Trophoblast cell (in vitro differentiated cells and primary cell): ENCODE measurements around the gene CYTH1.

Experiments used
- DNase-seq, 2 donors: peaks; one replicate each; pipeline ENCODE4 v3.0.0-alpha.2; 2016
- H2AFZ ChIP-seq: 2 replicates; pipeline ENCODE4 v1.6.1; 2013; ENCODE audit warnings: low read length, moderate library complexity, mild to moderate bottlenecking; ENCODE audit not compliant: insufficient read depth, poor library complexity
- H2AK5ac ChIP-seq: 2 replicates; pipeline ENCODE4 v1.6.1; 2013; ENCODE audit warnings: mild to moderate bottlenecking, low read length
- H2BK120ac ChIP-seq: 2 replicates; pipeline ENCODE4 v1.6.1; 2013; ENCODE audit warnings: low read length, mild to moderate bottlenecking, moderate library complexity; ENCODE audit not compliant: insufficient read depth, poor library complexity
- H2BK12ac ChIP-seq: 2 replicates; pipeline ENCODE4 v1.6.1; 2013; ENCODE audit warnings: mild to moderate bottlenecking, low read length, moderate library complexity
- H2BK5ac ChIP-seq: 2 replicates; pipeline ENCODE4 v1.6.1; 2013; ENCODE audit warnings: low read length, low read depth, moderate library complexity, mild to moderate bottlenecking; ENCODE audit not compliant: poor library complexity
- H3K14ac ChIP-seq: 2 replicates; pipeline ENCODE4 v1.6.1; 2013; ENCODE audit warnings: mild to moderate bottlenecking, low read length
- H3K18ac ChIP-seq: 2 replicates; pipeline ENCODE4 v1.6.1; 2013; ENCODE audit warnings: mild to moderate bottlenecking, low read length
- H3K23ac ChIP-seq: 2 replicates; pipeline ENCODE4 v1.6.1; 2013; ENCODE audit warnings: low read length
- H3K27ac ChIP-seq: 2 replicates; pipeline ENCODE4 v1.5.1; 2013; ENCODE audit warnings: low read depth, mild to moderate bottlenecking, inconsistent platforms, low read length, moderate library complexity
- H3K27me3 ChIP-seq: 2 replicates; pipeline ENCODE4 v1.6.1; 2013; ENCODE audit warnings: inconsistent platforms, mild to moderate bottlenecking, low read length, moderate library complexity; ENCODE audit not compliant: insufficient read depth
- H3K36me3 ChIP-seq, 2 experiments: 1 replicate in 1 of 2; 2 replicates in 1 of 2; pipeline ENCODE4 v1.6.1; 2013; ENCODE audit warnings: low read length in 2 of 2, mild to moderate bottlenecking in 2 of 2, moderate library complexity in 1 of 2; ENCODE audit not compliant: insufficient read depth in 2 of 2, control insufficient read depth in 1 of 2
- H3K4ac ChIP-seq: 2 replicates; pipeline ENCODE4 v1.6.1; 2013; ENCODE audit warnings: low read depth, mild to moderate bottlenecking, low read length, moderate library complexity
- H3K4me1 ChIP-seq, 2 experiments: 1 replicate in 1 of 2; 2 replicates in 1 of 2; pipeline ENCODE4 v1.6.1; 2013; ENCODE audit warnings: low read length in 2 of 2, mild to moderate bottlenecking in 2 of 2, moderate library complexity in 1 of 2; ENCODE audit not compliant: insufficient read depth in 2 of 2, control insufficient read depth in 1 of 2
- H3K4me2 ChIP-seq: 2 replicates; pipeline ENCODE4 v1.6.1; 2013; ENCODE audit warnings: inconsistent platforms, mild to moderate bottlenecking, low read length, moderate library complexity
- H3K4me3 ChIP-seq: 2 replicates; pipeline ENCODE4 v1.5.1; 2013; ENCODE audit warnings: mild to moderate bottlenecking, low read depth, low read length, inconsistent platforms
- H3K79me1 ChIP-seq: one replicate; pipeline ENCODE4 v1.6.1; 2013; ENCODE audit warnings: low read length
- H3K79me2 ChIP-seq: 2 replicates; pipeline ENCODE4 v1.6.1; 2013; ENCODE audit warnings: low read length, mild to moderate bottlenecking; ENCODE audit not compliant: control insufficient read depth, insufficient read depth, poor library complexity
- H3K9ac ChIP-seq: 2 replicates; pipeline ENCODE4 v1.6.1; 2013; ENCODE audit warnings: mild to moderate bottlenecking, low read length
- H3K9me3 ChIP-seq: 2 replicates; pipeline ENCODE4 v1.6.1; 2013; ENCODE audit warnings: low read depth, mild to moderate bottlenecking, control low read depth, inconsistent platforms, low read length; ENCODE audit not compliant: insufficient read depth
- H4K12ac ChIP-seq: 2 replicates; pipeline ENCODE4 v1.6.1; 2013; ENCODE audit warnings: low read depth, mild to moderate bottlenecking, low read length, moderate library complexity
- H4K8ac ChIP-seq: 2 replicates; pipeline ENCODE4 v1.6.1; 2013; ENCODE audit warnings: low read depth, mild to moderate bottlenecking, low read length, moderate library complexity
- H4K91ac ChIP-seq: one replicate; pipeline ENCODE4 v1.6.1; 2013; ENCODE audit warnings: low read depth, mild to moderate bottlenecking, low read length, moderate library complexity
- WGBS: extraction: QIAGEN DNeasy Blood & Tissue Kit; methylation state at CpG from one replicate; pipeline ENCODE4 v1.1.7; 2013; ENCODE audit warnings: missing lambda C conversion rate; ENCODE audit not compliant: insufficient read length, insufficient coverage; ENCODE audit errors: extremely low coverage; 5-methylcytosine and 5-hydroxymethylcytosine counted together

Gene CYTH1

GRCh38 chr17:78761789-78762406 is 20.2 kb downstream of the CYTH1 start:
- Histone ChIP-seq H2BK120ac (no peak overlapping the region), H3K27ac (no peak overlapping the region), H3K4me3 (no peak overlapping the region), H3K36me3 (no peaks in the 10 kb centered on the region), H3K23ac (no peak overlapping the region), H3K27me3 (no peaks in the 10 kb centered on the region), H4K8ac (no peak overlapping the region), H3K18ac (no peak overlapping the region), H3K79me2 (no peaks in the 10 kb centered on the region), H2AFZ (no peak overlapping the region), H4K12ac (no peak overlapping the region), H3K4ac (no peak overlapping the region), H3K79me1 (peaks cover 2% of the 10 kb centered on the region), H3K14ac (no peak overlapping the region), H3K4me1 (peaks cover 2 to 9% of the 10 kb centered on the region in 2 experiments), H2BK5ac (no peak overlapping the region), H3K9me3 (no peaks in the 10 kb centered on the region), H4K91ac (no peak overlapping the region), H3K9ac (no peak overlapping the region), H2AK5ac (no peak overlapping the region), H3K4me2 (no peak overlapping the region), H2BK12ac (no peak overlapping the region)
- WGBS, result no CpG with 5 or more reads among the region's 5 CpGs
- DNase-seq, result peak in 1 of 2 donors; percentile 35

- no CpG with 5 or more reads among the region's 5 CpGs for WGBS
- no peak for DNase-seq
These were observed 22.1 kb downstream of the CYTH1 start for GRCh38 chr17:78759969-78760352.

DNA sequence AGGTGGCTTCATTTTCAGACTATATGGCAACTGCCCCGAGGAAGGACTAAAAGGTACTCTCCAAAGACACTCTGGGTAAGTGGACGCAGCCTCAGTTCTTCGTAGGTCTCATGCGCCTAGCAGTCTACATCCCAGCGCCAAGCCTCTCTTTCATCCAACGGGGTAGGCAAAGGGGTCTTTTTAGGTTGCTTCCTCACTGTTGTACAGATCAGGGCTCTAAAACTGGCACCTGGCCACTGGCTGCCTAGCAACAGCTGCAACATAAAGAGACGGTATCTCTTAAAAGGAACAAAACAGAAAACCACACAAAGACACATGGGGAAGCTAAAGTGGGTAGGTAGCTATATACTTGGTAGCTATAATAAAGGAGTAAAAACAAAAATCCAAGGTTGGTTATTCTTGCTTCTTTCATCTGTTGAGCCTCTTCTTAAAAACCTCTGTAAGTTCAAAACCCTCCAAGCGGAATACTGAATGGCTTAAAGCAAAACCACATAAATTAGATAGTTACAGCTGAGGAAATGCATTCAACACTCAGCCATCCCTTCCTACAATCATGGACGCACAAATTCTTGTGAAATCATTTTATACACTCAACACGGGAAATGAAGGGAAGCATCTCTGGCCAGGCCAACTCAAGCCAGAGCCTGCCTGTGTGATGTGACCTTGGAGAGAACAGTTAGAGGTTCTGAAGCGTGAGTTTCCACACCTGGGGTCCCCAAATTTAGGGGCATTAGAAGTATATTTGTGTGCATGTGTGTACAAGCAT is 22.7 kb downstream of the CYTH1 start:
- H4K12ac ChIP-seq, result no peak overlapping the region
- H3K4me1 ChIP-seq, result no peaks in the 10 kb centered on the region
- H3K27me3 ChIP-seq, result no peaks in the 10 kb centered on the region
- WGBS, result no CpG with 5 or more reads among the region's 11 CpGs
- H4K91ac ChIP-seq, result no peak overlapping the region
- H2BK12ac ChIP-seq, result no peak overlapping the region
- DNase-seq, result peak in 1 of 2 donors; percentile 50
- no peak overlapping the region for H3K4me2 ChIP-seq
- H3K18ac ChIP-seq, result no peak overlapping the region
- H3K14ac ChIP-seq, result no peak overlapping the region
- H3K27ac ChIP-seq, result no peak overlapping the region
- no peak overlapping the region for H4K8ac ChIP-seq
- no peaks in the 10 kb centered on the region for H3K79me1 ChIP-seq
- no peaks in the 10 kb centered on the region for H3K36me3 ChIP-seq
- H2BK120ac ChIP-seq, result no peak overlapping the region
- no peak overlapping the region for H3K9ac ChIP-seq
- H3K23ac ChIP-seq, result no peak overlapping the region
- no peaks in the 10 kb centered on the region for H3K79me2 ChIP-seq
- H2AFZ ChIP-seq, result no peak overlapping the region
- H2AK5ac ChIP-seq, result no peak overlapping the region
- no peaks in the 10 kb centered on the region for H3K9me3 ChIP-seq
- H3K4ac ChIP-seq, result no peak overlapping the region
- no peak overlapping the region for H3K4me3 ChIP-seq
- H2BK5ac ChIP-seq, result no peak overlapping the region

More at GRCh38 chr17:78759969-78760352, 22.1 kb downstream of the CYTH1 start:
- Histone ChIP-seq H3K36me3 (no peaks in the 10 kb centered on the region), H2BK12ac (no peak overlapping the region), H3K27ac (no peak overlapping the region), H4K91ac (no peak overlapping the region), H3K23ac (no peak overlapping the region), H3K4me2 (no peak overlapping the region), H3K4ac (no peak overlapping the region), H4K8ac (no peak overlapping the region), H4K12ac (no peak overlapping the region), H3K14ac (no peak overlapping the region), H2AFZ (no peak overlapping the region), H2AK5ac (no peak overlapping the region), H3K9me3 (no peaks in the 10 kb centered on the region), H3K79me1 (no peaks in the 10 kb centered on the region), H3K18ac (no peak overlapping the region), H3K4me1 (peaks cover 0 to 3% of the 10 kb centered on the region in 2 experiments), H3K4me3 (no peak overlapping the region), H3K9ac (no peak overlapping the region), H2BK5ac (no peak overlapping the region), H3K27me3 (no peaks in the 10 kb centered on the region), H3K79me2 (no peaks in the 10 kb centered on the region), H2BK120ac (no peak overlapping the region)

DNA sequence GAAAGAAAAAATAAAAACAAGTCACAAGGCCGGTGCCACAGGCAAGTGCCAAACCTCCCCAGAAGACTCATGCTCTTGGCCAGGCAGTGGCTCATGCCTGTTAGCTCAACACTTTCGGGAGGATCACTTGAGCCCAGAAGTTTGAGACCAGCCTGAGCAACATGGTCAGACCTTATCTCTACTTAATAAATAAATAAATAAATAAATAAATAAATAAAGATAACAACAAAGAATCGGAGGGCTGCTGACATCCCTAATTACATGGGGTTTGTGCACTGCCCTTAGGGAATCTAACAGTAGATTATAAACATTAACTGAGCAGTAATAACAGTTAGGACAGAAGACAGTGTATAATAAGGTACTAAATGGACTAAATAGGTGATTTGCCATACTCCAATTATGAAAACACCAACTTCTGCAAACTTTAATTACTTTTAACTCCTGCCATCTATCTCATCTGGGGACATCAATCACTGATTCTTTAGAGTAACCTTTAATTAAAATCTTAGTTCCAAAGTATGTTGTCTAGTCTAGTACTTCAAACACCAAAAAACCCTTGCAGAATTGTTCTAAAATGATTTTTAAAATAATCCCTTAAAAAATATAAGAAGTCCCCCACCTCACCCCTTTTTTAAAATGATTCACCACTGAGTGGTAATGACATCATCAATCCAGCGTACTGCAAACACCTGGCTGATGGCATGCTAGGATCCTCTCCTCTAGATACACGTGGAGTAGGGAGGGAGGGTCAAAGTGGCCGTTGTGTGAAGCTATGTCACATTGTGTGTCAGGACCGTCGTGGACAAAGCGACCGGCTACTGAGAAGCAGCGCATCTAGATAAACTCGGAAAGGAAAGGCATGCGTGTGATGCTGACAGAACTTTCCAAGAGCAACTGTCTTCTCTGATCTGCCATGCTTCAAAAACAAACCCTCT is 28.5 kb downstream of the CYTH1 start:
- H3K23ac ChIP-seq, result no peak overlapping the region
- peaks cover 2% of the 10 kb centered on the region for H3K79me2 ChIP-seq
- H3K79me1 ChIP-seq, result no peaks in the 10 kb centered on the region
- no peak overlapping the region for H2BK5ac ChIP-seq
- no peak for DNase-seq
- no peaks in the 10 kb centered on the region for H3K27me3 ChIP-seq
- H4K8ac ChIP-seq, result no peak overlapping the region
- no peak overlapping the region for H3K18ac ChIP-seq
- H4K12ac ChIP-seq, result no peak overlapping the region
- H3K4me3 ChIP-seq, result no peak overlapping the region
- H2BK12ac ChIP-seq, result no peak overlapping the region
- H2AK5ac ChIP-seq, result no peak overlapping the region
- no peak overlapping the region for H3K4me2 ChIP-seq
- H3K9ac ChIP-seq, result no peak overlapping the region
- H2AFZ ChIP-seq, result no peak overlapping the region
- peaks cover 0 to 1% of the 10 kb centered on the region in 2 experiments for H3K36me3 ChIP-seq
- H3K4me1 ChIP-seq, result peaks cover 2 to 3% of the 10 kb centered on the region in 2 experiments
- no peaks in the 10 kb centered on the region for H3K9me3 ChIP-seq
- H4K91ac ChIP-seq, result no peak overlapping the region
- WGBS, result no CpG with 5 or more reads among the region's 13 CpGs
- no peak overlapping the region for H3K14ac ChIP-seq
- peak overlapping the region; percentile 64 for H3K4ac ChIP-seq
- no peak overlapping the region for H2BK120ac ChIP-seq
- no peak overlapping the region for H3K27ac ChIP-seq
